Transverse colon (tissue), 4 donors: Measurements from ENCODE around the gene PEDS1. TPM values are rescaled to one million over a fixed set of nuclear protein-coding genes. Genes with fewer than 3 reads are reported as not detected.

Source experiments
- DNase-seq: peaks from one replicate; pipeline ENCODE4 v3.0.0-alpha.2; 2019
- H3K27ac ChIP-seq, 4 donors: fragments of 200-600 bp; sonication (generic); 2 replicates each; pipeline ENCODE4 v1.5.1; 2016 to 2018; ENCODE audit warnings: inconsistent platforms in 4 of 4
- H3K27me3 ChIP-seq: fragments of 200-600 bp; sonication (generic); 2 replicates; pipeline ENCODE4 v1.5.1; 2017; ENCODE audit warnings: inconsistent platforms
- H3K36me3 ChIP-seq, 4 donors: fragments of 200-600 bp; sonication (generic); 2 replicates each; pipeline ENCODE4 v1.5.1; 2017 to 2019; ENCODE audit warnings: inconsistent platforms in 4 of 4
- H3K4me1 ChIP-seq, 4 donors: fragments of 200-600 bp; sonication (generic); 2 replicates each; pipeline ENCODE4 v1.5.1; 2017 to 2020; ENCODE audit warnings: inconsistent platforms in 4 of 4
- H3K4me3 ChIP-seq, 4 donors: fragments of 200-600 bp; sonication (generic); 1 replicate in 1 of 4; 2 replicates in 3 of 4; pipeline versions ENCODE4 v1.5.1 to v1.6.1; 2017 to 2019; ENCODE audit warnings: inconsistent platforms in 4 of 4
- H3K9me3 ChIP-seq, 2 donors: fragments of 200-600 bp; sonication (generic); 2 replicates each; pipeline ENCODE4 v1.5.1; 2017 to 2019; ENCODE audit warnings: inconsistent platforms in 2 of 2
- EP300 ChIP-seq: sonication (generic); formaldehyde crosslinking; IDR thresholded peaks from one replicate; pipeline ENCODE4 v1.6.1; 2017; ENCODE audit warnings: antibody characterized with exemption, low read depth
- POLR2A ChIP-seq: fragments of 450-650 bp; IDR thresholded peaks from one replicate; pipeline ENCODE4 v1.6.1; 2016; ENCODE audit warnings: antibody characterized with exemption, mild to moderate bottlenecking, moderate library complexity
- POLR2AphosphoS5 ChIP-seq, 3 donors: sonication (generic); formaldehyde crosslinking; IDR thresholded peaks; one replicate each; pipeline ENCODE4 v1.6.1; 2016; ENCODE audit warnings: antibody characterized with exemption in 3 of 3
- WGBS, 2 donors: methylation state at CpG; one replicate each; pipeline ENCODE4 v1.1.5; 2018; ENCODE audit warnings: low coverage in 1 of 2; 5-methylcytosine and 5-hydroxymethylcytosine counted together
- in situ Hi-C, 4 donors: fragments of 200-750 bp; cut with MboI; loops; one replicate each; pipeline versions ENCODE4 v1.15.0 to v1.15.1; 2017; ENCODE audit warnings: low sequenced_read_pairs in 3 of 4, low pct_ligation_motif_present in 1 of 4, low pct_unique_long_range_greater_than_20kb in 1 of 4
- intact Hi-C: fragments of 100-400 bp; cut with DNase I; formaldehyde crosslinking; loops from one replicate; pipeline ENCODE4 v1.15.1; 2023; ENCODE audit warnings: low total_unique reads
- total RNA-seq, 4 donors: library from RNA; depleted of rRNA; stranded (reverse); fragments of >200 nt; gene quantifications; one replicate each; pipeline ENCODE4 v1.1.0, GENCODE V29; 2016
- TF ChIP-seq, protein P1 (sequence below), 5 experiments: fragments of 200-600 bp in 3 of 5; fragments of 450-650 bp in 2 of 5; sonication (generic) in 3 of 5; IDR thresholded peaks; 1 replicate in 2 of 5; 2 replicates in 3 of 5; pipeline ENCODE4 v1.5.1; 2016 to 2017; ENCODE audit warnings: antibody characterized with exemption in 5 of 5, inconsistent platforms in 3 of 5, mild to moderate bottlenecking in 2 of 5, moderate library complexity in 1 of 5

PEDS1 gene
- total RNA-seq, 4 donors from 2014 or later: 9.6 to 30.9 (median 23.2) TPM

DNA sequence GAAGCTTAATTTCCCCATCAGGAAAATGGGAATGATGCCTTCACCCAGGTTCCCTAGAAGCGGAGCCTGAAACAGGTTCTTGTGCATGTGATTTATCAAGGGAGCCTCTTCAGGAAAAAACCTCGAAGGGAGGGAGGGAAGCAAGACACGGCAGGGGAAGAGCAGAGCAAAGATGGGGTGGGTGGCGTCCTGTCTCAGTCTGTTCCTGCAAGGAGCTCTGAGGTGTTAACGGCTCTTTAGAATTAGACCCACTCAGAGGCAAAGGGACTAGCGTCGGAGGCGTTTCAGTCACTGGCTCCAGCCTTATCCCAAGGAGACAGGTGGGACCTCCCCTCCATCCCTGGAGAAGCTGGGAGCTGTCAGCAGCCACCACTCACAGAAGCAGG, 25.0 kb downstream of the PEDS1 start:
- H3K4me1 ChIP-seq: peaks cover 2 to 28% (median 18%) of the 10 kb centered on the region in 4 donors
- TF ChIP-seq, protein P1, sequence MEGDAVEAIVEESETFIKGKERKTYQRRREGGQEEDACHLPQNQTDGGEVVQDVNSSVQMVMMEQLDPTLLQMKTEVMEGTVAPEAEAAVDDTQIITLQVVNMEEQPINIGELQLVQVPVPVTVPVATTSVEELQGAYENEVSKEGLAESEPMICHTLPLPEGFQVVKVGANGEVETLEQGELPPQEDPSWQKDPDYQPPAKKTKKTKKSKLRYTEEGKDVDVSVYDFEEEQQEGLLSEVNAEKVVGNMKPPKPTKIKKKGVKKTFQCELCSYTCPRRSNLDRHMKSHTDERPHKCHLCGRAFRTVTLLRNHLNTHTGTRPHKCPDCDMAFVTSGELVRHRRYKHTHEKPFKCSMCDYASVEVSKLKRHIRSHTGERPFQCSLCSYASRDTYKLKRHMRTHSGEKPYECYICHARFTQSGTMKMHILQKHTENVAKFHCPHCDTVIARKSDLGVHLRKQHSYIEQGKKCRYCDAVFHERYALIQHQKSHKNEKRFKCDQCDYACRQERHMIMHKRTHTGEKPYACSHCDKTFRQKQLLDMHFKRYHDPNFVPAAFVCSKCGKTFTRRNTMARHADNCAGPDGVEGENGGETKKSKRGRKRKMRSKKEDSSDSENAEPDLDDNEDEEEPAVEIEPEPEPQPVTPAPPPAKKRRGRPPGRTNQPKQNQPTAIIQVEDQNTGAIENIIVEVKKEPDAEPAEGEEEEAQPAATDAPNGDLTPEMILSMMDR (IDR thresholded peaks at IDR 0.05): no peak
- no peak overlapping the region for H3K4me3 ChIP-seq
- intact Hi-C loops: no loop called here
- peaks cover 0 to 19% (median 5%) of the 10 kb centered on the region in 4 donors for H3K36me3 ChIP-seq
- DNase-seq: no peak
- 86 to 91% methylated on average over 5 to 8 of the region's 8 CpGs for WGBS, 2 donors
- no peaks in the 10 kb centered on the region for H3K27me3 ChIP-seq
- H3K9me3 ChIP-seq: no peaks in the 10 kb centered on the region
- peak overlapping the region in 2 of 4 donors; percentile 72 to 80 for H3K27ac ChIP-seq
- in situ Hi-C loops: no loop called here

DNA sequence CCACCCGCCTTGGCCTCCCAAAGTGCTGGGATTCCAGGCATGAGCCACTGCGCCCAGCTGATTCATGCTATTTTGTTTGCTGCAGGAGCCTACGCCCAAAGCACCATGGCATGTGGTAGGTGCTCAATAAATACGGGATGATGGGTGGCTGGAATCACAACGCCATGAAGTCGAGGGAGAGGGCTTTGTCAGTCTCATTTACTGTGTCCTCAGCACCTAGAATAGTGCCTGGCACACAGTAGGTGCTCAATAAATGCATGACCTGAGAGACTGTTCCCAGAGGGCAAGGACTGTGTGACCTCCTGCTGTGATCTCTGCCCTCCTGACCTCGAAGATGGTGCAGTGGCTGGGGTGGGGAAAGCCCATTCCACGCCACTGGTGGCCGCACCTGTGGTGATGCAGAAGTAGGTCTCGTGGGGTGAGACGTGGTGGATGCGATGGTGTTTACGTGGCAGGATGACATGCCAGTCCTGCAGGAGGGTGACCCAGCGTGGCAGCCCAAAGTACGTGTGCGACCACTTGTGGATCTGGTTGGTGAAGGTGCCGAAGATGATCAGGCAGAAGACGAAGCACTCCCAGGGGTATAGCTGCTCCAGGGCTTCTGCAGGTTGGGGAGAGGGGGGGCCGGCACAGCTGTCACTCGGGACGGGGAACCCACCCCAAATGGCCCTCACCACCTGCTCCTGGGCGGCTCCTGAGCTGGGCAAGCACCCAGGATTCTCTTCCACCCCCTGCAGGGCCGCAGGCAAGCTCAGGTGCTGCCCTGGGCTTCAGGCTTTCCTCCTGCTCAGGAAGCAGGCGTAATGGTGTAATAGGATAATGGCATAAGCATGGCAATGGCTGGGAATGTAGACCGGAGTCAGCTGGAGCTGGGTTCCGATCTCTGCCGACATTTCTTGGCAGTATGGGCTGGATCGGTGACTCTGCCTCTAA, 25.7 kb downstream of the PEDS1 start:
- Histone ChIP-seq H3K4me3 (no peak overlapping the region), H3K9me3 (no peaks in the 10 kb centered on the region), H3K27me3 (no peaks in the 10 kb centered on the region), H3K36me3 (peaks cover 0 to 19% (median 5%) of the 10 kb centered on the region in 4 donors), H3K27ac (peak overlapping the region in 2 of 4 donors; percentile 44 to 73), H3K4me1 (peaks cover 2 to 23% (median 16%) of the 10 kb centered on the region in 4 donors)
- in situ Hi-C loops (no loop called here), intact Hi-C loops (no loop called here)
- WGBS, 2 donors: 93 to 100% methylated on average over 1 to 27 of the region's 28 CpGs
- DNase-seq: no peak
- no peak for TF ChIP-seq POLR2A
- TF ChIP-seq, protein P1 (IDR thresholded peaks at IDR 0.05): no peak
- no peak for TF ChIP-seq POLR2AphosphoS5 (IDR thresholded peaks at IDR 0.05)
- TF ChIP-seq EP300: no peak

DNA sequence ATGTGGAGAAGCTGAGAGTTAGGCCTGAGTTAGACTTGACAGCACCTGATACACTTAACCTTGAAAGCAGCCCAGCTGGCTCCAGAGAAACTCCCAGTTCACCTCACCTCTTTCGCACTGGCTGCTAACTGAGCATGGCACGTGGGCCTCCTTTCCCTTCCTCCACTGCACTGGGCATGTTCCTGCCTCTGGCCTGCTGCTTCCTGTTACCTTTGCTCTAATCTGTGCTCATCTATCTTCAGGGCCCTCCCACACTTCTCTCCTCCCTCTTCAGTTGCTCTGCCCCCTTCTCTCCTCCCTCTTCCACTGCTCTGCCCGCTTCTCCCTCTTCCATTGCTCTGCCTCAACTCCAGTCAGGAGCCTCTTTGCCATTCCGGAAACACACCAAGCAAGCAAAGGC, 26.9 kb downstream of the PEDS1 start:
- peak; percentile 77 for DNase-seq
- peaks cover 2 to 23% (median 16%) of the 10 kb centered on the region in 4 donors for H3K4me1 ChIP-seq
- H3K27me3 ChIP-seq: no peaks in the 10 kb centered on the region
- in situ Hi-C loops (no loop called here), intact Hi-C loops (no loop called here)
- H3K9me3 ChIP-seq: no peaks in the 10 kb centered on the region
- 38 to 77% methylated on average over 2 to 4 of the region's 4 CpGs for WGBS, 2 donors
- H3K4me3 ChIP-seq: no peak overlapping the region
- peaks cover 0 to 19% (median 5%) of the 10 kb centered on the region in 4 donors for H3K36me3 ChIP-seq
- H3K27ac ChIP-seq: peak overlapping the region; percentile 44 to 73 (median 64)
- no peak for TF ChIP-seq EP300
- TF ChIP-seq POLR2AphosphoS5 (IDR thresholded peaks at IDR 0.05): peak in 2 of 3 donors; percentile 38 to 54
- no peak for TF ChIP-seq POLR2A

DNA sequence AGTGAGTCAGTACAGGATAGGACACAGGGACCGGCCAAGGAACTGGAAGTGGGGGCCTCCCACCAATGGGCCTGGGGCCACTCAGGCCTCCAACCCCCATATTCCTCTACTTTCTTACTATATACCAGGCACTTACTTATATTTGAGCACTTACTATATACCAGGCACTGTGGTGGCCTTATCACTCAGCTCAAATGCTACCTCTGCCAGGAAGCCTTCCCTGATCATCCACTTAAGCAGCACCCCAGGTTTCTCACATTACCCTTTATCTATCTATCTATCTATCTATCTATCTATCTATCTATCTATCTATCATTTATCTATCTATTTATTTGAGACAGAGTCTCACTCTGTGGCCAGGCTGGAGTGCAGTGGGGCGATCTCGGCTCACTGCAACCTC, 28.2 kb downstream of the PEDS1 start:
- Histone ChIP-seq H3K4me3 (no peak overlapping the region), H3K27ac (no peak overlapping the region), H3K9me3 (no peaks in the 10 kb centered on the region), H3K36me3 (peaks cover 0 to 19% (median 5%) of the 10 kb centered on the region in 4 donors), H3K27me3 (no peaks in the 10 kb centered on the region), H3K4me1 (peaks cover 2 to 24% (median 19%) of the 10 kb centered on the region in 4 donors)
- intact Hi-C loops: no loop called here
- DNase-seq: no peak
- TF ChIP-seq, protein P1 (IDR thresholded peaks at IDR 0.05): no peak
- TF ChIP-seq POLR2AphosphoS5 (IDR thresholded peaks at IDR 0.05) (no peak), EP300 (no peak), POLR2A (no peak)
- in situ Hi-C loops: no loop called here
- 90 to 94% methylated on average over 2 to 3 of the region's 3 CpGs for WGBS, 2 donors
